Ovary (tissue), 9 donors: Measurements from ENCODE around the gene ARMC2. TPM values are rescaled to one million over a fixed set of nuclear protein-coding genes. Genes with fewer than 3 reads are reported as not detected.

ENCODE experiments used
- DNase-seq, 5 donors: peaks; one replicate each; pipeline ENCODE4 v3.0.0-alpha.2; 2019 to 2020
- H3K27ac ChIP-seq, 2 donors: fragments of 200-600 bp; one replicate each; pipeline versions ENCODE4 v1.5.1 to v1.8.0; 2019 to 2022
- H3K27me3 ChIP-seq: fragments of 200-600 bp; one replicate; pipeline ENCODE4 v1.8.0; 2022
- H3K36me3 ChIP-seq: fragments of 200-600 bp; sonication (generic); one replicate; pipeline ENCODE4 v1.5.1; 2019
- H3K4me1 ChIP-seq: one replicate; pipeline ENCODE4 v1.8.1; 2013; ENCODE audit warnings: mild to moderate bottlenecking, moderate library complexity; ENCODE audit not compliant: insufficient read depth
- H3K4me3 ChIP-seq: fragments of 200-600 bp; sonication (generic); one replicate; pipeline ENCODE4 v1.5.1; 2017
- H3K9me3 ChIP-seq, 2 donors: fragments of 200-600 bp in 1 of 2; sonication (generic) in 1 of 2; one replicate each; pipeline versions ENCODE4 v1.5.1 to v1.8.1; 2013 to 2019; ENCODE audit warnings: mild to moderate bottlenecking in 1 of 2, moderate library complexity in 1 of 2
- CTCF ChIP-seq, 3 donors: fragments of 450-650 bp in 2 of 3; fragments of 200-600 bp in 1 of 3; IDR thresholded peaks; one replicate each; pipeline versions ENCODE4 v1.5.1 to v1.8.0; 2016 to 2022; ENCODE audit warnings: antibody characterized with exemption in 3 of 3, mild to moderate bottlenecking in 1 of 3
- EP300 ChIP-seq: sonication (generic); formaldehyde crosslinking; IDR thresholded peaks from one replicate; pipeline ENCODE4 v1.6.1; 2017; ENCODE audit warnings: antibody characterized with exemption
- POLR2A ChIP-seq: fragments of 450-650 bp; IDR thresholded peaks from one replicate; pipeline ENCODE4 v1.6.1; 2017; ENCODE audit warnings: antibody characterized with exemption, mild to moderate bottlenecking, moderate library complexity
- WGBS, 3 donors: extraction: QIAGEN DNeasy Blood & Tissue Kit in 1 of 3; methylation state at CpG; one replicate each; pipeline versions ENCODE4 v1.1.5 to v1.1.7; 2013 to 2017; 5-methylcytosine and 5-hydroxymethylcytosine counted together
- intact Hi-C, 4 donors: fragments of 100-400 bp; cut with DNase I; formaldehyde crosslinking; loops; one replicate each; pipeline versions ENCODE4 v1.11.0 to v1.15.1; 2022 to 2023
- polyA plus RNA-seq, 2 donors: library from polyadenylated mRNA; stranded (reverse); fragments of 200-250 nt in 1 of 2; fragments of 350-450 nt in 1 of 2; fragmentation: Illumina TruSeq in 1 of 2; extraction: RNeasy Lipid Tissue Mini Kit (QIAGEN cat#74804) in 1 of 2; gene quantifications; one replicate each; pipeline ENCODE4 v1.2.3, GENCODE V29; 2013 to 2014
- total RNA-seq, 7 donors: library from RNA; depleted of rRNA in 2 of 7; stranded (reverse); fragments of >200 nt in 2 of 7; fragmentation: NEBNext Ultra II Directional in 3 of 7; extraction: Animal tissue kit (Norgen Biotek cat#: 25700) in 3 of 7; gene quantifications; one replicate each; pipeline versions ENCODE4 v1.1.0 to v1.2.4, GENCODE V29; 2016 to 2023
- donor health status: DM: no; HTN: no; CAD: no; lungs with moderate emphysema.
- donor health status: DM: no; HTN: no; CAD: no.
- donor health status: Bipolar disorder and iron deficiency.
- donor health status: DM: yes; HTN: yes; CAD: no.
- donor health status: DM: no; HTN: no; CAD: no.
- donor health status: DM: yes; HTN: yes; CAD: no.

Gene ARMC2
- total and polyA plus RNA-seq, 9 donors, result 3.2 to 14.7 (median 9.2) TPM

GRCh38 chr6:108835218-108835850 is 12.9 kb upstream of the ARMC2 start:
- Histone ChIP-seq H3K9me3 (no peaks in the 10 kb centered on the region), H3K27ac (no peak overlapping the region), H3K4me3 (no peak overlapping the region), H3K27me3 (no peaks in the 10 kb centered on the region), H3K4me1 (no peaks in the 10 kb centered on the region), H3K36me3 (no peaks in the 10 kb centered on the region)
- TF ChIP-seq EP300 (no peak), CTCF (IDR thresholded peaks at IDR 0.05) (peak; percentile 79 to 85 (median 82))
- intact Hi-C loops, result loop anchor here in 3 of 4 donors (2.0 to 10.0 kb wide), 4 partner anchors 278 to 293 kb away; no protein-coding TSS in a partner anchor
- 38 to 43% (median 41%) methylated on average over 4 of the region's 4 CpGs for WGBS, 3 donors
- DNase-seq, result peak; percentile 74 to 89 (median 86)

GRCh38 chr6:108836061-108836460 is 12.2 kb upstream of the ARMC2 start:
- Histone ChIP-seq H3K36me3 (no peaks in the 10 kb centered on the region), H3K4me3 (no peak overlapping the region), H3K27me3 (no peaks in the 10 kb centered on the region), H3K4me1 (no peaks in the 10 kb centered on the region), H3K9me3 (no peaks in the 10 kb centered on the region), H3K27ac (no peak overlapping the region)
- intact Hi-C loops, result loop anchor here in 2 of 4 donors (5.0 to 10.0 kb wide), 3 partner anchors 279 to 294 kb away; no protein-coding TSS in a partner anchor
- TF ChIP-seq EP300 (no peak), POLR2A (no peak), CTCF (IDR thresholded peaks at IDR 0.05) (no peak)
- 91 to 95% (median 94%) methylated on average over 3 of the region's 3 CpGs for WGBS, 3 donors
- no peak for DNase-seq

GRCh38 chr6:108837236-108837971 is 10.8 kb upstream of the ARMC2 start:
- intact Hi-C loops, result loop anchor here in 2 of 4 donors (5.0 to 10.0 kb wide), 3 partner anchors 280 to 295 kb away; no protein-coding TSS in a partner anchor
- no peaks in the 10 kb centered on the region for H3K4me1 ChIP-seq
- TF ChIP-seq POLR2A (no peak), CTCF (IDR thresholded peaks at IDR 0.05) (no peak), EP300 (no peak)
- no peaks in the 10 kb centered on the region for H3K27me3 ChIP-seq
- H3K27ac ChIP-seq, result no peak overlapping the region
- H3K36me3 ChIP-seq, result no peaks in the 10 kb centered on the region
- no peaks in the 10 kb centered on the region for H3K9me3 ChIP-seq
- no peak overlapping the region for H3K4me3 ChIP-seq
- 83 to 87% (median 84%) methylated on average over 4 of the region's 4 CpGs for WGBS, 3 donors
- DNase-seq, result no peak

- DNase-seq, result no peak
- H3K27me3 ChIP-seq, result no peaks in the 10 kb centered on the region
- no peaks in the 10 kb centered on the region for H3K9me3 ChIP-seq
- no peaks in the 10 kb centered on the region for H3K36me3 ChIP-seq
- no peaks in the 10 kb centered on the region for H3K4me1 ChIP-seq
- intact Hi-C loops, result loop anchor here in 2 of 4 donors (5.0 to 10.0 kb wide), 3 partner anchors 281 to 296 kb away; no protein-coding TSS in a partner anchor
- 58 to 69% (median 63%) methylated on average over 24 of the region's 24 CpGs for WGBS, 3 donors
- no peak overlapping the region for H3K27ac ChIP-seq
- H3K4me3 ChIP-seq, result no peak overlapping the region
- TF ChIP-seq EP300 (no peak), POLR2A (no peak)
These were observed 10.0 kb upstream of the ARMC2 start for GRCh38 chr6:108838101-108838717.
